HL-60/S4 treated with retinoic acid at 250 ng/mL for 4 days and 3 days (cell line): ENCODE measurements around the gene KRT34.
"Not testable (repeated sequence)": the region's sequence is repeated elsewhere in the genome, so short reads cannot be mapped to it uniquely, and the experiment has no call there.

Source experiments
- in situ Hi-C: fragments of 300-500 bp; cut with MboI; formaldehyde crosslinking; loops from 2 replicates; pipeline ENCODE4 v1.7.0; 2022; ENCODE audit warnings: low sequenced_read_pairs

KRT34 gene

GRCh38 chr17:41367426-41368075 lies 14.6 kb downstream of the KRT34 start:
- in situ Hi-C loops, result no loop called here

- in situ Hi-C loops, result no loop called here
These were observed 16.0 kb downstream of the KRT34 start for GRCh38 chr17:41366070-41366469.

- in situ Hi-C loops, result no loop called here
These were observed 18.2 kb downstream of the KRT34 start for GRCh38 chr17:41363881-41364280.

- in situ Hi-C loops, result no loop called here
These were observed 21.7 kb downstream of the KRT34 start for GRCh38 chr17:41360296-41360995.

- in situ Hi-C loops, result no loop called here
These were observed 27.6 kb downstream of the KRT34 start for GRCh38 chr17:41354536-41354935.

- in situ Hi-C loops, result no loop called here
These were observed 29.3 kb downstream of the KRT34 start for GRCh38 chr17:41352597-41353366.

- in situ Hi-C loops, result no loop called here
These were observed 30.9 kb downstream of the KRT34 start for GRCh38 chr17:41351177-41351576.

GRCh38 chr17:41350381-41350878 lies 31.7 kb downstream of the KRT34 start, which contains the start of gene KRT33A:
Gene KRT33A (minus strand): TSS chr17:41350828. CDS start chr17:41350767, 61 bp downstream.
- in situ Hi-C loops, result not testable (repeated sequence)

- in situ Hi-C loops, result no loop called here
These were observed 34.0 kb downstream of the KRT34 start for GRCh38 chr17:41347869-41348760.

GRCh38 chr17:41346421-41346820 lies 35.7 kb downstream of the KRT34 start:
- in situ Hi-C loops, result not testable (repeated sequence)

GRCh38 chr17:41345992-41346391 lies 36.1 kb downstream of the KRT34 start:
- in situ Hi-C loops, result no loop called here

GRCh38 chr17:41343029-41343428 lies 39.1 kb downstream of the KRT34 start:
- in situ Hi-C loops, result no loop called here

- in situ Hi-C loops, result no loop called here
These were observed 40.9 kb downstream of the KRT34 start for GRCh38 chr17:41340934-41341861.

GRCh38 chr17:41340494-41340893 lies 41.6 kb downstream of the KRT34 start:
- in situ Hi-C loops, result no loop called here

GRCh38 chr17:41339571-41340172 lies 42.4 kb downstream of the KRT34 start:
- in situ Hi-C loops, result no loop called here

GRCh38 chr17:41338961-41339485 lies 43.1 kb downstream of the KRT34 start:
- in situ Hi-C loops, result no loop called here

- in situ Hi-C loops, result no loop called here
These were observed 46.4 kb downstream of the KRT34 start for GRCh38 chr17:41335747-41336146.

- in situ Hi-C loops, result no loop called here
These were observed 47.5 kb downstream of the KRT34 start for GRCh38 chr17:41334385-41335305.
